ENCODE measurements around the gene TLR8. TPM values are rescaled to one million over a fixed set of nuclear protein-coding genes. Genes with fewer than 3 reads are reported as not detected.

Gene TLR8
- total RNA-seq, 1 experiment from 2014 or later = not detected

DNA sequence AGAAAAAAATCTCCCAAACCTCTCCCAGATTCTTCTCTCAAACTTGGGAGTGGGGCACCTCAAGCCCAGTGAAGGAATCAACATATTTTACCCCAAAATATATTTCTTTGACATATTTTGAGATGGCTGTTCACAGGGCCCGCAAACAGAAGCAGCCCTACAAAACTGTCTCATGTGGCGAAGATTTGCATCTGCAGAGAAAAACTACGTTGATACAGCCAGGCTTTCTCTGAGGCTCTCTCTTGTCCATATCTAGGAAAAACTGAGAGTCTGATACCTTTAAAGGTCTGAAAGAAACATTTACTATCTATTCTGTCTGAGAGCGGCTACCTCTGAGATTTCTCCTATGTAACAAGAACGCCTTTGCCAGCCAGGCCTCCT, 45.2 kb downstream of the TLR8 start:
- Mint-ChIP-seq H3K27ac (no peak overlapping the region), H3K4me3 (no peak overlapping the region), H3K4me1 (peaks cover 18% of the 10 kb centered on the region), H3K9me3 (no peaks in the 10 kb centered on the region), H3K36me3 (no peaks in the 10 kb centered on the region), H3K27me3 (ENCODE audit: low read depth) (no peaks in the 10 kb centered on the region)
- no peak for DNase-seq (ENCODE audit: low spot score)
- TF ChIP-seq NFYB (CRISPR knock-in tag; conservative IDR thresholded peaks at IDR 0.05; ENCODE audit: low read depth) = no peak
- TF ChIP-seq ZNF512 (CRISPR knock-in tag; IDR thresholded peaks at IDR 0.05; ENCODE audit: borderline replicate concordance) = no peak
- no peak for TF ChIP-seq NR3C1 (CRISPR knock-in tag; conservative IDR thresholded peaks at IDR 0.05; ENCODE audit: low read depth)
- no peak for TF ChIP-seq ATF1 (CRISPR knock-in tag; IDR thresholded peaks at IDR 0.05)
- TF ChIP-seq GABPB1 (CRISPR knock-in tag; IDR thresholded peaks at IDR 0.05) = no peak
- no peak for TF ChIP-seq ZSCAN18 (CRISPR knock-in tag; IDR thresholded peaks at IDR 0.05)
- no peak for TF ChIP-seq ZNF671 (CRISPR knock-in tag; IDR thresholded peaks at IDR 0.05)
- no peak for TF ChIP-seq ZNF219 (CRISPR knock-in tag; IDR thresholded peaks at IDR 0.05; ENCODE audit: borderline replicate concordance)
- TF ChIP-seq RELA (CRISPR knock-in tag; IDR thresholded peaks at IDR 0.05; ENCODE audit: borderline replicate concordance) = no peak
- no peak for TF ChIP-seq SMAD3 (CRISPR knock-in tag; IDR thresholded peaks at IDR 0.05; ENCODE audit: borderline replicate concordance)
- TF ChIP-seq ZBTB43 (CRISPR knock-in tag; IDR thresholded peaks at IDR 0.05) = no peak
- no peak for TF ChIP-seq FOXP4 (CRISPR knock-in tag; IDR thresholded peaks at IDR 0.05)
- TF ChIP-seq ELF4 (CRISPR knock-in tag; IDR thresholded peaks at IDR 0.05; ENCODE audit: low read depth) = no peak
- no peak for TF ChIP-seq USF2 (CRISPR knock-in tag; IDR thresholded peaks at IDR 0.05)
- TF ChIP-seq MYBL2 (CRISPR knock-in tag; IDR thresholded peaks at IDR 0.05) = no peak
- TF ChIP-seq ZNF121 (CRISPR knock-in tag; IDR thresholded peaks at IDR 0.05) = no peak
- ChIA-PET CTCF (no interaction called here), POLR2A (interaction anchor here (0.6 kb wide), 1 partner anchor 541 kb away, joined by 5 read pairs; no protein-coding TSS in a partner anchor)
- ATAC-seq = no peak

DNA sequence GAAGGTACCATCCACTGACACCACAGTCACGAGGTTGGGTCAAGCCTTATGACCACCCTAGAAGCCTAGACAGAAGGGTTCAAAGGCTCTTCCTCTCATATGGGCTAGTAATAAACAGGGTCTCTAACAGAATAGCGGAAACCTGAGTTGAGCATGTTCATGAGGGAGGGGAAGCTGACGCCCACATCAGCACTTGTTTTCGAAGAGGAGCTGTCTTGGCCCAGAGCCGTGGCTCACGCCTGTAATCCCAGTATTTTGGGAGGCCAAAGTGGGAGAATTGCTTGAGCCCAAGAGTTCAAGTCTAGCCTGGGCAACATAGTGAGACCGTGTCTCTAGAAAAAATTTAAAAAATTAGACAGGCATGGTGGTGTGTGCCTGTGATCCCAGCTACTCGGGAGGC, 47.0 kb downstream of the TLR8 start:
- POLR2A ChIA-PET = no interaction called here
- H3K9me3 Mint-ChIP-seq = peaks cover 4% of the 10 kb centered on the region; the same call in 1 of the 2 replicates
- TF ChIP-seq, protein P1, sequence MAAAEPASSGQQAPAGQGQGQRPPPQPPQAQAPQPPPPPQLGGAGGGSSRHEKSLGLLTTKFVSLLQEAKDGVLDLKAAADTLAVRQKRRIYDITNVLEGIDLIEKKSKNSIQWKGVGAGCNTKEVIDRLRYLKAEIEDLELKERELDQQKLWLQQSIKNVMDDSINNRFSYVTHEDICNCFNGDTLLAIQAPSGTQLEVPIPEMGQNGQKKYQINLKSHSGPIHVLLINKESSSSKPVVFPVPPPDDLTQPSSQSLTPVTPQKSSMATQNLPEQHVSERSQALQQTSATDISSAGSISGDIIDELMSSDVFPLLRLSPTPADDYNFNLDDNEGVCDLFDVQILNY (CRISPR knock-in tag; IDR thresholded peaks at IDR 0.05) = no peak
- TF ChIP-seq IRF2 (CRISPR knock-in tag; IDR thresholded peaks at IDR 0.05; ENCODE audit: borderline replicate concordance, low read depth) = no peak
- TF ChIP-seq HMGA2 (CRISPR knock-in tag; IDR thresholded peaks at IDR 0.05) = no peak
- TF ChIP-seq ATF1 (CRISPR knock-in tag; IDR thresholded peaks at IDR 0.05) = no peak
- no peak for TF ChIP-seq E2F4 (CRISPR knock-in tag; IDR thresholded peaks at IDR 0.05; ENCODE audit: borderline replicate concordance, low read depth)
- no peak for TF ChIP-seq CBFB (CRISPR knock-in tag; IDR thresholded peaks at IDR 0.05; ENCODE audit: low read depth)
- no peak for TF ChIP-seq ZNF416 (CRISPR knock-in tag; IDR thresholded peaks at IDR 0.05)
- TF ChIP-seq, protein P2, sequence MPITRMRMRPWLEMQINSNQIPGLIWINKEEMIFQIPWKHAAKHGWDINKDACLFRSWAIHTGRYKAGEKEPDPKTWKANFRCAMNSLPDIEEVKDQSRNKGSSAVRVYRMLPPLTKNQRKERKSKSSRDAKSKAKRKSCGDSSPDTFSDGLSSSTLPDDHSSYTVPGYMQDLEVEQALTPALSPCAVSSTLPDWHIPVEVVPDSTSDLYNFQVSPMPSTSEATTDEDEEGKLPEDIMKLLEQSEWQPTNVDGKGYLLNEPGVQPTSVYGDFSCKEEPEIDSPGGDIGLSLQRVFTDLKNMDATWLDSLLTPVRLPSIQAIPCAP (CRISPR knock-in tag; IDR thresholded peaks at IDR 0.05) = no peak

More for the DNA sequence above, 47.0 kb downstream of the TLR8 start:
- DNase-seq (ENCODE audit: low spot score) (no peak), ATAC-seq (no peak)
- no peaks in the 10 kb centered on the region for H3K36me3 Mint-ChIP-seq
- no peaks in the 10 kb centered on the region for H3K27me3 Mint-ChIP-seq (ENCODE audit: low read depth)
- peaks cover 13% of the 10 kb centered on the region for H3K4me1 Mint-ChIP-seq
- no peak overlapping the region for H3K4me3 Mint-ChIP-seq
- H3K27ac Mint-ChIP-seq = no peak overlapping the region
- CTCF ChIA-PET = interaction anchor here (0.6 to 1.0 kb wide), 2 partner anchors 319 to 554 kb away, joined by 3 to 5 read pairs; no protein-coding TSS in a partner anchor

Measured in WTC11 (cell line).